DMS53 treated with DMSO at 0.1 percent for 48 hours (cell line): ENCODE measurements around the gene NKX2-2.

ENCODE experiments used
- DNase-seq: peaks from one replicate; lab custom pipeline; 2025; ENCODE audit not compliant: unreplicated experiment; lab: John Stamatoyannopoulos, UW

Gene NKX2-2

DNA sequence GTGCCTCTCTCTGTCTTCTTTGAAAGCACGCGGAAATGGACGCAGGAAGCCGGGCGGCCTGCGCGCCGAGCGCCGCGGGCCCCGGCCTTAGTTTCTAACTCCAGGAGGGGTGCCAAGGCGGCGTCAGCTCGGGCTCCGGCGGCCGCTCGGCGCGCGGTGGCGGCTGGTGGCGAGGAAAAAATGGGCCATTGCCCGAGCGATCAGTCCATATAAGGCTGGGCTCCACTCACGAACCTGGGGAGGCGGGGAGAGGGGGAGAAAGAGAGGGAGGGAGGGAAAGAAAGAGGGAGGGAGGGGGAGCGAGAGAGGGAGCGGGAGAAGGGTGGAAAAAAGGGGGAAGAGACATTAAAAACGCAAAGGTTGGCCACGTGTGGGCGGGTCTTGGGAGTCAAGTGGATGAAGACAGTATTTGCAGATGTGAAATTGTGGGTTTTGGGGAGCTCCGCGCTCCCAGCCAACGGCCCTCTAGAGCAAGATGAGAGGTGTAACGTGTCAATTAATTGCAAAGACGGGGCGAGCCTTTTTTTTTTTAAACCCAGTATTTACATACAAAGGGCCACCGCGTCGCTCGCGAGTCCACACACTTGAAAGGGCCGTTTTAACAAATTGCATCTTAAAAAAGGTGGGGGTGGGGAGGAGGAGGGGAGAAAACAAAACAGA, at the start of gene NKX2-2:
Gene NKX2-2, minus strand, starts transcription at position 184 of the 660 bp plus-strand sequence. CDS start 395 bp downstream, outside the sequence.
- no peak for DNase-seq

GRCh38 chr20:21562656-21563055, 48.8 kb upstream of the NKX2-2 start:
- DNase-seq: no peak

- DNase-seq: no peak
Measured at GRCh38 chr20:21559305-21559704, 45.4 kb upstream of the NKX2-2 start.

GRCh38 chr20:21557241-21558020, 43.6 kb upstream of the NKX2-2 start:
- DNase-seq: no peak

DNA sequence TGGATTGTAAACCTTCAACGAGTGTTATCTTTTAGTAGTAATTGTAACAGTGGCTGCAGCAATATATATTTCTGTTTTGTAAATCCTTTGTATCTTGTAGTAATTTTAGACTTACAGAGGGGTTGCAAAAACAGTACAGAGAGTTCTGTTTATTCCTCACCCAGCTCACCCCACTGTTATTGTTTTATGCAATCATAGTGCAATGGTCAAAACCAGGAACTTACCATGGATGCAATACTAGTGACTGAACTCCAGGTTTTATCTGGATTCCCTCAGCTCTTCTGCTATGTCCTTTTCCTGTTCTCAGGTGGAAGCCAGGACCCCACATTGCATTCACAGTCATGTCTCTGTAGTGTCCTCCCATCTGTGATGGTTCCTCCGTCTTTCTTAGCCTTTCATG, 42.5 kb upstream of the NKX2-2 start:
- DNase-seq: no peak

- no peak for DNase-seq
Measured at GRCh38 chr20:21555470-21556120, 41.7 kb upstream of the NKX2-2 start.

DNA sequence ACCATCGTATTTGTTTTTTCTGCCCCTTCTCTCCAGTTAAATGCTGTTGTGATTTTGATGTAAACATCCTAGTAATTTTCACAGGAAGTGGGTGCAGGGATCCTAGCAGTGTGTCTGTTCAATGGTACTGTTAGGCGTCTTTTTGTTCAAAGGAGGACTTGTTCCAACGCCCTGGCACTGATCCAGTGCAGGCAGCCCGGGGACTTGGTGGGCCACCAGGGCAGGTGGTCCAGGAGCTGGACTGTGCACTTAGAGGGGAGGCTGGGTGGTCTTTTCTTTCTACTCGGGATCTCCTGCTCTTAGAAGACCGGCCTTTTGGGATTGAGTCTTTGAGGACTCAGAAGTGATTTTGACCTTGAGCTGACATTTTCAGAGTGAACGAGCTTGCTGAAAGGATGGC, 41.1 kb upstream of the NKX2-2 start:
- DNase-seq: no peak

DNA sequence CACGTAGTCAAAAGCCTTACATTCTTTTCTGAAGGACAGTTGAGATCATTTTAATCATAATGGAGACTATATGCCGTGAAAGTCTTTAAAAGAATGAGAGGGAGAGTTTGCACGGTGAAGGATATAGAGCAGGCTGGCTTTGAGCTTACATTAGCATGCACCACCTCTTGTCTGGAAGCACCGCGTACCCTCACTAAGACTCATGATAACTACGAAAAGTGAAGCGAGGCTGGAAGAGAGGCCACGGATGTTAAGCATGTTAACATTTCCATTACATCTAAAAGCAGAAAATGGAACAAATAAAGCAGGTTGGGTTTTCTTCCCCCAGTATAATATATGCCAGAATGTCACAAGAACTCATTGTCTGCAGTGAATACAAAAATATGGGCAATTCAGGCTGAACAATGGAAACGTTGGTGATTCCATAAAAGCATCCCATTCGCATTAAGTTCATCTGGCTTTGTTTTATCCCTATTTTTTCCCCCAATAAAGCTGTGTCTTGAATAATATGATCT, 40.6 kb upstream of the NKX2-2 start:
- no peak for DNase-seq

DNA sequence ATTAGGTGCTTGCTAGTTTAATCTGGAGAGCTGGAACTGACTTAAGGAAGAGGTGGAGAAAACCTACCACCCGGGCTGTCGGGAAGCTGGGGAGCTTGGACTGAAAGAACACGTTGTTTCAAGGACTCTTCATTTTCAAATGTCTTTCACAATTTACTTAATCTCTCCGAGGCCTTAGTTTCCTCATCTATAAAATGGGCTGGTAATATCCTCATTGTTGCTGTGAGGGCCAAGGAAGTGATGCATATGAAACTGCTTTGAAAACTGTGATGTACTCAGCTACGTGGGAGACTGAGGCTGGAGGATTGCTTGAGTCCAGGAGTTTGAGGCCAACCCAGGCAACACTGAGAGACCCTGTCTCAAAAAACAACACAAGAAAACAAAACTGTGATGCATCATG, 36.7 kb upstream of the NKX2-2 start:
- DNase-seq: no peak

GRCh38 chr20:21548390-21549035, 34.6 kb upstream of the NKX2-2 start:
- no peak for DNase-seq

GRCh38 chr20:21546355-21546754, 32.5 kb upstream of the NKX2-2 start:
- DNase-seq: no peak

- no peak for DNase-seq
Measured at GRCh38 chr20:21539512-21539911, 25.6 kb upstream of the NKX2-2 start.

DNA sequence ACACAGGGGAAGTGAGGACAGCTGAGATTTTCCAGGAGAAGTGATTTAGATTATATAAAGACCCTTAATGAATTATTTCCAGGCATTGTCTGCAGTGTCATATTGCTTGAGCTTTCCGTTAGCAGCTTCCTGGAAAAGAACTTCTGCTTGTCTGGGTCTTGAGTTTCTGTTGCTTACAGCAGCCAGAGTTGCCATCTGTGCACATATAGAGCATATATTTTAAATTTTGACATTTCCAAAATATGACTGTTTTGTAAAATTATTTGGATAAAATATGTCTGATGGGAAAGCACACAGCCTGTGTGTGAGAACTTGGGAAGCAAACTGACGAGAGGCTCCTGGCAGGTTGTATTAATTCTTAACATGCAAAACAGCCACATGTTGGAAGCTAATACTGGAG, 21.0 kb upstream of the NKX2-2 start:
- no peak for DNase-seq

DNA sequence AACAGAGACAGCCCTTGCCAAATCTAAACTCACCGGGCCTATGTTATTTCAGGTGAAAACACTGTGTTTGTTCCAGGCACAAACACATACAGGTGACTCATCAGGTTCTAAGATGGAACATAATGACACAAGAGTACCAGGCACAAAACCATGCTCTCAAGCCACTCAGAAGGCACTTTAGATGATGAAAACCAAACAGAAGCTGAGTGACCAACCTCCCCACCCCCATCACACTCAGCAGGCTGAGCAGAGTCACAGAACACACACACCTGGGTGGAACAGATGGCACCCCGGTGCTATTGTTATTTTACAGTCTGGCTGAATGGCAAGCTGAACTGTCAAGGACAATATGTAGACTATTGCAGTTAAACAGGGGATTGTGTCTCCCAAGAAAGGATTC, 20.6 kb upstream of the NKX2-2 start:
- peak; percentile 60 for DNase-seq

DNA sequence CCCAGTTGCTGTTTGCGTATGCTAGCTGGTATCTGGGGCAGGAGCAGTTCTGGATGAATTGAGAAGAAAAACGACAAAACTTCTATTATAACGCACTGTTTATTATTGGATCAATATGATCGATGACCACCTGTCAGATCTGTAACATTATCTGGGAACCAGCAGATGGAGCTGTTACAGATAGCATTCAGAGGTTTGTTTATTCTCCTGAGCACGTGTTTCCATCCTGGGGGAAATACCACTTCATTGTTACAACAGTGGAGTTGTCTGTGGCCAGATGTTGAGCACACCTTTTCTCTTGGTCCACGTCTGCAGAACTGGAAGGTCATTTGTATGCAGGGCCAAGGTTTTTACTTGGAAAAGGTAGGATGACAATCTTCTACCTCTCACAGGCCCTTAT, 16.0 kb upstream of the NKX2-2 start:
- peak; percentile 5 for DNase-seq

GRCh38 chr20:21528870-21529269, 15.0 kb upstream of the NKX2-2 start:
- DNase-seq: no peak

- no peak for DNase-seq
Measured at GRCh38 chr20:21527908-21528307, 14.0 kb upstream of the NKX2-2 start.

DNA sequence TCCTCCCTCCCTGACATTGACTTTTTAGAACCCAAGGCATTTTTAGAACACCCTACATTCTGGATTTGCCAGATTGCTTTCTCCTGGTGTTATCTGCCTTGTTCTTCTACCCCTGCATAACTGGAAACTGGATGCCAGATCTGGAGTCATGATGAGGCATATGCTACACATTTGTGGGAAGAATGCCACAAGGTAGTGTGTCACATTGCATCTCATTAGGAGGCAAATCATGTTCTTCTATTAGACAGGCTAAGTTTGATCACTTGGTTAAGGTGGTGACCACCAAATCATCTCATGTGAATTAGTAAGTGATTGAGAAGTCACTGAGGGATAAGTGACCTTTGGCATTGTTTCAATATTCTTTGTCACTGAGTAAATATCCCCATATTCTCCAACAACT, 12.9 kb upstream of the NKX2-2 start:
- no peak for DNase-seq

DNA sequence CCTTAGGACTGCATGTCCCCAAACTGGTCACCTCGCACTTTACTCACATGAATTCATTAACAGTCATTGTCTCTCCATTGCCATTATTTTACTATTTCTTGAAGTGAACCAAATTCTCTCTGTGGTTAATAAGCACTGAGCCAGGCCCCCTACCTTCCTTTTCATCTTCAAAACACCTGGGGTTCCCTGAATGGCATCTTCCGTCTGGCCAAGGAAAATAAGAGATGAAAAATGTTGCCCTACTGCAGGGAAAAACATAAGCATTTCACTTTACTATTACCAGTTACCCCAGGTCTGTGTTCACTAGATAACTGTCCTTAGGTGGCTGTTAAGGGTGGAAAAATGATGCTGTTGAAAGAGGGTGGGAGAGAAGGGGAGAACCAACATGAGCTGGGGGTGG, 10.0 kb upstream of the NKX2-2 start:
- DNase-seq: no peak

- no peak for DNase-seq
Measured at GRCh38 chr20:21523281-21523868, 9.5 kb upstream of the NKX2-2 start.
